Osteoblast (primary cell): ENCODE measurements around the gene GJA4. TPM values are rescaled to one million over a fixed set of nuclear protein-coding genes. Genes with fewer than 3 reads are reported as not detected.
"Not testable (repeated sequence)": the region's sequence is repeated elsewhere in the genome, so short reads cannot be mapped to it uniquely, and the experiment has no call there.

Experiments used
- DNase-seq: peaks from one replicate; pipeline ENCODE4 v3.0.0; 2011; ENCODE audit warnings: low spot score, mixed read lengths; ENCODE audit not compliant: insufficient read length; ENCODE audit errors: missing footprints
- H2AFZ ChIP-seq: 2 replicates; pipeline ENCODE4 v1.6.0; 2011; ENCODE audit warnings: mild to moderate bottlenecking, low read length
- H3K27ac ChIP-seq: 2 replicates; pipeline ENCODE4 v1.5.1; 2011; ENCODE audit warnings: mild to moderate bottlenecking, low read depth, low read length, moderate library complexity
- H3K27me3 ChIP-seq: 2 replicates; pipeline ENCODE4 v1.6.0; 2012; ENCODE audit warnings: mild to moderate bottlenecking, control low read depth, inconsistent platforms, low read length, moderate library complexity; ENCODE audit not compliant: insufficient read depth
- H3K36me3 ChIP-seq: 2 replicates; pipeline ENCODE4 v1.5.1; 2011; ENCODE audit warnings: mild to moderate bottlenecking, low read length, control low read depth, moderate library complexity; ENCODE audit not compliant: insufficient read depth
- H3K4me1 ChIP-seq: 2 replicates; pipeline ENCODE4 v1.5.1; 2011; ENCODE audit warnings: mild to moderate bottlenecking, low read length, control low read depth, moderate library complexity; ENCODE audit not compliant: insufficient read depth
- H3K4me2 ChIP-seq: 2 replicates; pipeline ENCODE4 v1.6.0; 2011; ENCODE audit warnings: mild to moderate bottlenecking, low read length; ENCODE audit not compliant: insufficient read depth
- H3K4me3 ChIP-seq: fragments of 200-600 bp; sonication (generic); 3 replicates; pipeline ENCODE4 v1.5.1; 2012; ENCODE audit warnings: mild to moderate bottlenecking, low read length, inconsistent platforms; ENCODE audit not compliant: insufficient read depth
- H3K79me2 ChIP-seq: 2 replicates; pipeline ENCODE4 v1.6.0; 2012; ENCODE audit warnings: mild to moderate bottlenecking, low read length, control low read depth, inconsistent platforms; ENCODE audit not compliant: insufficient read depth
- H3K9me3 ChIP-seq: 2 replicates; pipeline ENCODE4 v1.5.1; 2011; ENCODE audit warnings: low read depth, low read length, control low read depth
- H4K20me1 ChIP-seq: 2 replicates; pipeline ENCODE4 v1.6.0; 2012; ENCODE audit warnings: mild to moderate bottlenecking, low read length, control low read depth; ENCODE audit not compliant: insufficient read depth
- CTCF ChIP-seq: IDR thresholded peaks from 2 replicates; pipeline ENCODE4 v1.5.1; 2011; ENCODE audit warnings: mild to moderate bottlenecking, low read depth, low read length, moderate library complexity; ENCODE audit errors: extremely low read depth
- total RNA-seq: library from RNA; depleted of rRNA; stranded (reverse); fragments of >200 nt; gene quantifications from 2 replicates; pipeline ENCODE4 v1.2.3, GENCODE V29; 2012

The GJA4 gene
- total RNA-seq, 1 donor = not detected

GRCh38 chr1:34800214-34800613 is 7.4 kb downstream of the GJA4 start:
- Histone ChIP-seq H3K36me3 (no peaks in the 10 kb centered on the region), H3K9me3 (no peaks in the 10 kb centered on the region), H3K4me2 (peak overlapping the region; percentile 43), H3K27ac (no peak overlapping the region), H3K27me3 (no peaks in the 10 kb centered on the region), H2AFZ (no peak overlapping the region), H3K4me1 (peaks cover 5% of the 10 kb centered on the region), H4K20me1 (peaks cover 2% of the 10 kb centered on the region), H3K4me3 (no peak overlapping the region), H3K79me2 (no peaks in the 10 kb centered on the region)
- peak; percentile 91 for DNase-seq
- no peak for TF ChIP-seq CTCF

- H2AFZ ChIP-seq = no peak overlapping the region
- H3K36me3 ChIP-seq = no peaks in the 10 kb centered on the region
- H3K27me3 ChIP-seq = no peaks in the 10 kb centered on the region
- H3K9me3 ChIP-seq = no peaks in the 10 kb centered on the region
- H3K27ac ChIP-seq = no peak overlapping the region
- H3K4me2 ChIP-seq = no peak overlapping the region
- TF ChIP-seq CTCF = no peak
- no peaks in the 10 kb centered on the region for H3K79me2 ChIP-seq
- no peak overlapping the region for H3K4me3 ChIP-seq
- no peak for DNase-seq
- H3K4me1 ChIP-seq = peaks cover 14% of the 10 kb centered on the region
- H4K20me1 ChIP-seq = peaks cover 4% of the 10 kb centered on the region
Measured at GRCh38 chr1:34803770-34804169, 11.0 kb downstream of the GJA4 start.

DNA sequence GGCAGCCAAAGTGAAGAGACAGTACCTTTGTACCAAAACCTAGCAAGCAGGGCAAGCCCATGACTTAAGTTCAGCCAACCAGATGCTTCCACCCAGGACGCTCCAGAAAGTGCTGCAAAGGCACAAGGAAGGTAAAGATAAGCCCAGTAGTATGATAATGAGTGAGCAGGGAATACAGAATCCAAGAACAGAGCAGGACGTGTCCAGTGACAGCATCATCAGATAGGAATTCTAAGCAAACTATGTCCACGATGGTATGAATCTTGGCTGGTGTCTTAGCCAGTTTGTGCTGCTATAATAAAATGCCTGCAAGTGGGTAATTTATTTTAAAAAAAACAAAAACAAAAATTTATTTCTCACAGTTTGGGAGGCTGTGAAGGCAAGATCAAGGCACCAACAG is 13.6 kb downstream of the GJA4 start:
- TF ChIP-seq CTCF = no peak
- Histone ChIP-seq H3K27ac (no peak overlapping the region), H3K9me3 (no peaks in the 10 kb centered on the region), H3K36me3 (no peaks in the 10 kb centered on the region), H4K20me1 (peaks cover 4% of the 10 kb centered on the region), H3K4me1 (peaks cover 8% of the 10 kb centered on the region), H3K4me2 (peak overlapping the region; percentile 34), H2AFZ (no peak overlapping the region), H3K79me2 (no peaks in the 10 kb centered on the region), H3K4me3 (no peak overlapping the region), H3K27me3 (no peaks in the 10 kb centered on the region)
- peak; percentile 69 for DNase-seq

GRCh38 chr1:34808051-34808810 is 15.4 kb downstream of the GJA4 start:
- H3K9me3 ChIP-seq = no peaks in the 10 kb centered on the region
- no peak for TF ChIP-seq CTCF
- H3K36me3 ChIP-seq = no peaks in the 10 kb centered on the region
- no peaks in the 10 kb centered on the region for H3K79me2 ChIP-seq
- no peak overlapping the region for H2AFZ ChIP-seq
- H3K4me2 ChIP-seq = no peak overlapping the region
- H4K20me1 ChIP-seq = peaks cover 4% of the 10 kb centered on the region
- H3K4me1 ChIP-seq = peaks cover 8% of the 10 kb centered on the region
- no peak for DNase-seq
- H3K4me3 ChIP-seq = no peak overlapping the region
- H3K27ac ChIP-seq = no peak overlapping the region
- no peaks in the 10 kb centered on the region for H3K27me3 ChIP-seq

- not testable (repeated sequence) for H3K9me3 ChIP-seq, H3K4me2 ChIP-seq, DNase-seq, H3K36me3 ChIP-seq, H3K4me1 ChIP-seq, H3K79me2 ChIP-seq, H3K27ac ChIP-seq, H3K4me3 ChIP-seq, H4K20me1 ChIP-seq, H3K27me3 ChIP-seq, H2AFZ ChIP-seq
Measured at GRCh38 chr1:34810781-34811180, 18.0 kb downstream of the GJA4 start.
